Calu3 (cell line): Measurements from ENCODE around the gene CRHR2. TPM values are rescaled to one million over a fixed set of nuclear protein-coding genes. Genes with fewer than 3 reads are reported as not detected.

Experiments used
- BruUV-seq: library from RNA; stranded (reverse); fragments of 400-500 nt; replicated peaks from 2 replicates; lab custom pipeline; 2021; lab: Mats Ljungman, UMichigan
- CTCF ChIA-PET: fragments of 300-600 bp; sonication (Branson Sonifier 250); formaldehyde crosslinking; loops from one replicate; lab custom pipeline; 2022; ENCODE audit warnings: antibody characterized with exemption; lab: Charles Lee
- DNase-seq: peaks from one replicate; pipeline ENCODE4 v3.0.0; 2022
- H3K27ac Mint-ChIP-seq: one replicate; pipeline ENCODE4 v1.8.0; 2022; ENCODE audit warnings: mixed read lengths; ENCODE audit not compliant: unreplicated experiment
- H3K27me3 Mint-ChIP-seq: one replicate; pipeline ENCODE4 v1.8.0; 2022; ENCODE audit warnings: mixed read lengths; ENCODE audit not compliant: unreplicated experiment
- H3K36me3 Mint-ChIP-seq: one replicate; pipeline ENCODE4 v1.8.0; 2022; ENCODE audit warnings: mild to moderate bottlenecking, moderate library complexity, mixed read lengths; ENCODE audit not compliant: insufficient read depth, unreplicated experiment
- H3K4me1 Mint-ChIP-seq: one replicate; pipeline ENCODE4 v1.8.0; 2022; ENCODE audit warnings: mild to moderate bottlenecking, low read depth, mixed read lengths; ENCODE audit not compliant: unreplicated experiment
- H3K4me3 Mint-ChIP-seq: one replicate; pipeline ENCODE4 v1.8.0; 2022; ENCODE audit warnings: mild to moderate bottlenecking, low read depth, moderate library complexity, mixed read lengths; ENCODE audit not compliant: unreplicated experiment
- H3K9me3 Mint-ChIP-seq: one replicate; pipeline ENCODE4 v1.8.0; 2022; ENCODE audit warnings: low read depth, mixed read lengths; ENCODE audit not compliant: unreplicated experiment
- intact Hi-C: fragments of 100-400 bp; cut with micrococcal nuclease; formaldehyde crosslinking; loops from one replicate; pipeline ENCODE4 v1.10.0; 2022; ENCODE audit not compliant: unreplicated experiment
- total RNA-seq: library from RNA; stranded (reverse); gene quantifications from 2 replicates; pipeline ENCODE4 v1.2.3, GENCODE V29; 2022
- TF ChIP-seq, protein P1 (sequence below): fragments of 200-600 bp; IDR thresholded peaks from one replicate; pipeline ENCODE4 v1.8.0; 2022; ENCODE audit warnings: antibody characterized with exemption; ENCODE audit not compliant: unreplicated experiment

CRHR2 gene
- total RNA-seq, 1 experiment from 2014 or later, result not detected

DNA sequence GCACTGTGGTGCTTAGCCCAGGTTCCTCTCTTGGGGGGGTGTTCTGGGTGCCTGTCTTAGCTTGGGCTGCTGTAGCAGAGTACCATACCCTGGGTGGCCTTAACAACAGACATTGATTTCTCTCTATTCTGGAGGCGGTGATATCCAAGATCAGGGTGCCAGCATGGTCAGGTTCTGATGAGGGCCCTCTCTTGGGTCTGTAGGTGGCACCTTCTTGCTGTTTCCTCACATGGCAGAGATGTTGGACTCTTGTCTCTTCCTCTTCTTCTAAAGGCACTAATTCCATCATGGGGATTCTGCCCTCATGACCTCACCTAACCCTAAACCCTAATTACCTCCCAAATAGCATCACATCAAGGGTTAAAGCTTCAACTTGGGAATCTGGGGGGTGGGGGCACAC is 19.9 kb upstream of the CRHR2 start:
- peaks cover 96% of the 10 kb centered on the region for H3K27me3 Mint-ChIP-seq

DNA sequence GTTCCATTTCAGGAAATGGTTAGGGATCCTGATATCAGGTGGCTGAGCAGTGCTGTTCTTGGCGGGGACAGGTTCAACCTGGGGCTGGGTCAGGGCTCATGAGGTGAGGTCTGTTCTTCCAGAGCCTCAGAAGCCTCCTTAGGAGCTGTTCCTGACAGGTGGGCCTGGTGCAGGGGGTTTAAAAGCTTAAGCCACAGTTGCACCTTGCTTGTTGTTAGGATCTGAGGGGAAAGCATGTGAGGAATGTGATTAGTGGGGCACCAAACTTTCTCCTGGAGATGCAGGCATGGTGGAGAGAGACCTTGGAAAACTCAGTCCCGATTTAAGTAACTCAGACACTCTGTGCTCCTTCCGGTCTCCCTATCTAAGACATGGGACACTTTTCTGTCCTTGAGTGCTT is 18.7 kb upstream of the CRHR2 start:
- Mint-ChIP-seq H3K27ac (no peak overlapping the region), H3K9me3 (no peaks in the 10 kb centered on the region), H3K27me3 (peaks cover 86% of the 10 kb centered on the region), H3K4me3 (no peak overlapping the region), H3K4me1 (no peaks in the 10 kb centered on the region), H3K36me3 (no peaks in the 10 kb centered on the region)
- no TSS peak for BruUV-seq
- no peak for DNase-seq
- CTCF ChIA-PET, result no interaction called here
- TF ChIP-seq, protein P1, sequence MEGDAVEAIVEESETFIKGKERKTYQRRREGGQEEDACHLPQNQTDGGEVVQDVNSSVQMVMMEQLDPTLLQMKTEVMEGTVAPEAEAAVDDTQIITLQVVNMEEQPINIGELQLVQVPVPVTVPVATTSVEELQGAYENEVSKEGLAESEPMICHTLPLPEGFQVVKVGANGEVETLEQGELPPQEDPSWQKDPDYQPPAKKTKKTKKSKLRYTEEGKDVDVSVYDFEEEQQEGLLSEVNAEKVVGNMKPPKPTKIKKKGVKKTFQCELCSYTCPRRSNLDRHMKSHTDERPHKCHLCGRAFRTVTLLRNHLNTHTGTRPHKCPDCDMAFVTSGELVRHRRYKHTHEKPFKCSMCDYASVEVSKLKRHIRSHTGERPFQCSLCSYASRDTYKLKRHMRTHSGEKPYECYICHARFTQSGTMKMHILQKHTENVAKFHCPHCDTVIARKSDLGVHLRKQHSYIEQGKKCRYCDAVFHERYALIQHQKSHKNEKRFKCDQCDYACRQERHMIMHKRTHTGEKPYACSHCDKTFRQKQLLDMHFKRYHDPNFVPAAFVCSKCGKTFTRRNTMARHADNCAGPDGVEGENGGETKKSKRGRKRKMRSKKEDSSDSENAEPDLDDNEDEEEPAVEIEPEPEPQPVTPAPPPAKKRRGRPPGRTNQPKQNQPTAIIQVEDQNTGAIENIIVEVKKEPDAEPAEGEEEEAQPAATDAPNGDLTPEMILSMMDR, result no peak
- intact Hi-C loops, result no loop called here

More for the DNA sequence above, 19.9 kb upstream of the CRHR2 start:
- BruUV-seq, result no TSS peak
- Mint-ChIP-seq H3K36me3 (no peaks in the 10 kb centered on the region), H3K4me1 (no peaks in the 10 kb centered on the region), H3K4me3 (no peak overlapping the region), H3K27ac (no peak overlapping the region), H3K9me3 (no peaks in the 10 kb centered on the region)
- no peak for DNase-seq
- TF ChIP-seq, protein P1, result no peak
- intact Hi-C loops, result no loop called here
- CTCF ChIA-PET, result no interaction called here

DNA sequence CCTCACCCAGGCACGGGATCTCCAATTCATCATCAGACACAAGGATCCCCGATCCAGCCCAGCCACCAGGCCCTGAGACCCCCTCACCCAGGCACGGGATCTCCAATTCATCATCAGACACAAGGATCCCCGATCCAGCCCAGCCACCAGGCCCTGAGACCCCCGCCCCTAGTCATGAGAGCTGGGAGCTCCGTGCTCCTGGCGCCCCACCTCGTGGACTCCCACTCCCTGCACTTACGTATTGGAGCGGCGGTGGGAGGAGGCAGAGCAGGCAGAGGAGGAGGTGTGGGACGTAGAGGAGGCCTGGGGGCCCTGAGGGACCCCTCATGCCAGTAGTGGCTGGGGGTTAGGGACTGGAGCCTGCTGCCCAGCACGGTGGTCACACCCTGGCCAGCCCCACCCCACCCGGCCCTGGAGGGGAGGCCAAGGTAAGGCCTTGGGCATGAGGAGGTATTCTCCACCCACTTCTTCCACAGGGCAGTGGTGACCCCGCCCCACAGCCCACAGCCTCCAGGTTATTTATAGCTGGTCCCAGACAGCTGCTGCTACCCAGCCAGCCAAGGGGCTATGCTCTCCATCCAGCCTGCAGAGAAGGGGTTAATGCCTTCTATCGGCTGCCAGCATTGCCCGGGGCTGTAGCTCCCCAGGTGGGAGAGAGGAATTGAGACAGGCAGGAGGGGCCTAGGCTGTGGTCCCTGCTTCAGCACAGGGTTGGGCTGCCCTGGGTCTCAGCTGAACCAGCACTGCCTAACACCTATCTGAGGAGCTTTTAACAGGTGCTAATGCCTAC is 17.6 kb upstream of the CRHR2 start:
- intact Hi-C loops, result no loop called here
- H3K27me3 Mint-ChIP-seq, result peaks cover 89% of the 10 kb centered on the region
- no peak overlapping the region for H3K4me3 Mint-ChIP-seq
- TF ChIP-seq, protein P1, result no peak
- DNase-seq, result no peak
- no peaks in the 10 kb centered on the region for H3K4me1 Mint-ChIP-seq
- no peaks in the 10 kb centered on the region for H3K9me3 Mint-ChIP-seq
- no peak overlapping the region for H3K27ac Mint-ChIP-seq
- CTCF ChIA-PET, result no interaction called here
- BruUV-seq, result no TSS peak
- no peaks in the 10 kb centered on the region for H3K36me3 Mint-ChIP-seq

DNA sequence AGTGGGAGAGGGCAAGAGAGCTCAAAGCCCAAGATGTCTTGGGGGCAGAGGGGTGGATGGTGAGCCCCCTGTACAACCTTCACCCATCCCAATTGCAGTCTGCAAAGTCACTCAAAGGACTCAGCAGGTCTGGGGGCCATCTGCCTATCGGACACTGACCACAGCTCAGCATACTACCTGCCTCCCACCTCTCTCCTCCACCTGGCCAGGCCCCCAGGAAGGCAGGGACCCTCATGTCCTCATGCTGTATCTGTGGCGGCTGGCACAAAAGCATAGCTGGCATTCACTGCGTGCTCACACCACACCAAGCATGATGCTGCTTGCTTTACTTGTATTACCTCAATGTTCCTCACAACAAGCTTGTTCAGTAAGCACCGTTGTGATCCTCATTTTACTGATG is 16.2 kb upstream of the CRHR2 start:
- intact Hi-C loops, result no loop called here
- Mint-ChIP-seq H3K27me3 (peaks cover 89% of the 10 kb centered on the region), H3K27ac (no peak overlapping the region), H3K9me3 (no peaks in the 10 kb centered on the region), H3K4me3 (no peak overlapping the region), H3K36me3 (no peaks in the 10 kb centered on the region), H3K4me1 (no peaks in the 10 kb centered on the region)
- TF ChIP-seq, protein P1, result no peak
- BruUV-seq, result no TSS peak
- no peak for DNase-seq
- CTCF ChIA-PET, result no interaction called here
